GM18861 (cell line): ENCODE measurements around the gene DGLUCY.
"Not testable (repeated sequence)": the region's sequence is repeated elsewhere in the genome, so short reads cannot be mapped to it uniquely, and the experiment has no call there.

Source experiments
- ATAC-seq: cut with Tn5 transposase; IDR thresholded peaks from one replicate; pipeline ENCODE4 v1.9.1; 2021; ENCODE audit not compliant: unreplicated experiment

Gene DGLUCY

GRCh38 chr14:91138511-91139359 lies 24.9 kb downstream of the DGLUCY start:
- ATAC-seq, result no peak

GRCh38 chr14:91139776-91140175 lies 25.9 kb downstream of the DGLUCY start:
- ATAC-seq, result no peak

GRCh38 chr14:91140672-91141071 lies 26.8 kb downstream of the DGLUCY start:
- no peak for ATAC-seq

- peak; percentile 95 for ATAC-seq
Measured at GRCh38 chr14:91142214-91142668, 28.4 kb downstream of the DGLUCY start.

- no peak for ATAC-seq
Measured at GRCh38 chr14:91143862-91144261, 30.0 kb downstream of the DGLUCY start.

- no peak for ATAC-seq
Measured at GRCh38 chr14:91144425-91145145, 30.7 kb downstream of the DGLUCY start.

GRCh38 chr14:91145391-91146160 lies 31.7 kb downstream of the DGLUCY start:
- ATAC-seq, result no peak

GRCh38 chr14:91146661-91147060 lies 32.8 kb downstream of the DGLUCY start:
- ATAC-seq, result no peak

- ATAC-seq, result no peak
Measured at GRCh38 chr14:91149462-91149861, 35.6 kb downstream of the DGLUCY start.

- no peak for ATAC-seq
Measured at GRCh38 chr14:91152499-91152898, 38.6 kb downstream of the DGLUCY start.

GRCh38 chr14:91153360-91153759 lies 39.5 kb downstream of the DGLUCY start:
- ATAC-seq, result no peak

- no peak for ATAC-seq
Measured at GRCh38 chr14:91154851-91155625, 41.2 kb downstream of the DGLUCY start.

- ATAC-seq, result no peak
Measured at GRCh38 chr14:91155626-91156089, 41.8 kb downstream of the DGLUCY start.

GRCh38 chr14:91156142-91156666 lies 42.3 kb downstream of the DGLUCY start:
- ATAC-seq, result not testable (repeated sequence)

- not testable (repeated sequence) for ATAC-seq
Measured at GRCh38 chr14:91156877-91157276, 43.0 kb downstream of the DGLUCY start.

- no peak for ATAC-seq
Measured at GRCh38 chr14:91158091-91158790, 44.4 kb downstream of the DGLUCY start.

- ATAC-seq, result no peak
Measured at GRCh38 chr14:91159182-91159581, 45.3 kb downstream of the DGLUCY start.

GRCh38 chr14:91159906-91160305 lies 46.0 kb downstream of the DGLUCY start:
- ATAC-seq, result no peak

GRCh38 chr14:91163316-91163715 lies 49.4 kb downstream of the DGLUCY start:
- ATAC-seq, result no peak

- ATAC-seq, result no peak
Measured at GRCh38 chr14:91164676-91165075, 50.8 kb downstream of the DGLUCY start.
